Endothelial cell of umbilical vein (primary cell): ENCODE data around the gene TRIM22. TPM values are rescaled to one million over a fixed set of nuclear protein-coding genes. Genes with fewer than 3 reads are reported as not detected.
"Not testable (repeated sequence)": the region's sequence is repeated elsewhere in the genome, so short reads cannot be mapped to it uniquely, and the experiment has no call there.

Experiments used
- BruUV-seq: library from RNA; stranded (reverse); fragments of 400-500 nt; replicated peaks from 2 replicates; lab custom pipeline; 2021; lab: Mats Ljungman, UMichigan
- CTCF ChIA-PET: fragments of 300-600, 350-600 bp; sonication (Branson Sonifier 250); formaldehyde crosslinking; loops from one replicate; lab custom pipeline; 2021; ENCODE audit warnings: antibody characterized with exemption, inconsistent platforms; lab: Charles Lee
- POLR2A ChIA-PET: fragments of 300-600, 350-600 bp; sonication (Branson Sonifier 250); formaldehyde crosslinking; loops from one replicate; lab custom pipeline; 2021; ENCODE audit warnings: antibody characterized with exemption, inconsistent platforms; lab: Charles Lee
- DNase-seq: peaks from one replicate; pipeline ENCODE4 v3.0.0-alpha.2; 2011; ENCODE audit warnings: low read depth, low spot score
- FAIRE-seq: peaks from 2 replicates; lab custom pipeline; 2011; peaks lifted over from hg19 to GRCh38; lab: Jason Lieb, UNC
- H2AFZ ChIP-seq: 2 replicates; pipeline ENCODE4 v1.6.0; 2012; ENCODE audit warnings: low read depth, low read length, control low read depth, inconsistent platforms
- H3K27ac ChIP-seq: 2 replicates; pipeline ENCODE4 v1.5.1; 2011; ENCODE audit warnings: low read depth, mild to moderate bottlenecking, control low read depth, low read length, moderate library complexity; ENCODE audit not compliant: insufficient read depth
- H3K27me3 ChIP-seq, 2 experiments: 2 replicates each; pipeline versions ENCODE4 v1.6.0 to v1.6.1; 2011; ENCODE audit warnings: low read length in 2 of 2, mixed read lengths in 1 of 2; ENCODE audit not compliant: control insufficient read depth in 2 of 2, insufficient read depth in 2 of 2
- H3K36me3 ChIP-seq, 2 experiments: 2 replicates in 1 of 2; 3 replicates in 1 of 2; pipeline ENCODE4 v1.5.1; 2011; ENCODE audit warnings: low read length in 2 of 2, mild to moderate bottlenecking in 1 of 2, moderate library complexity in 1 of 2; ENCODE audit not compliant: control insufficient read depth in 2 of 2, insufficient read depth in 2 of 2; ENCODE audit errors: extremely low read depth in 1 of 2
- H3K4me1 ChIP-seq: 3 replicates; pipeline ENCODE4 v1.5.1; 2011; ENCODE audit warnings: mild to moderate bottlenecking, low read length; ENCODE audit not compliant: control insufficient read depth, insufficient read depth; ENCODE audit errors: extremely low read depth
- H3K4me2 ChIP-seq: 2 replicates; pipeline ENCODE4 v1.6.1; 2011; ENCODE audit warnings: low read length, control low read depth, mixed read lengths; ENCODE audit not compliant: insufficient read depth
- H3K4me3 ChIP-seq, 3 experiments: fragments of 200-600 bp in 1 of 3; sonication (generic), shearing (Covaris generic) in 1 of 3; replicated peaks in 1 of 3; 2 replicates each; pipeline ENCODE4 v1.5.1; 2011 to 2016; ENCODE audit warnings: control low read depth in 3 of 3, low read length in 3 of 3, mild to moderate bottlenecking in 2 of 3, inconsistent platforms in 1 of 3, low read depth in 1 of 3, moderate library complexity in 1 of 3; ENCODE audit not compliant: insufficient read depth in 1 of 3
- H3K79me2 ChIP-seq: 2 replicates; pipeline ENCODE4 v1.6.0; 2012; ENCODE audit warnings: low read length, inconsistent platforms; ENCODE audit not compliant: control insufficient read depth, insufficient read depth
- H3K9ac ChIP-seq: replicated peaks from 2 replicates; pipeline ENCODE3; 2011; ENCODE audit warnings: low read length, control low read depth; ENCODE audit not compliant: insufficient read depth; ENCODE audit errors: extremely low read depth
- H3K9me1 ChIP-seq: replicated peaks from 3 replicates; pipeline ENCODE4 v1.6.0; 2011; ENCODE audit warnings: mild to moderate bottlenecking, low read length; ENCODE audit not compliant: control insufficient read depth, insufficient read depth; ENCODE audit errors: extremely low read depth
- H3K9me3 ChIP-seq: replicated peaks from 2 replicates; pipeline ENCODE4 v1.5.1; 2012; ENCODE audit warnings: low read length, inconsistent platforms; ENCODE audit not compliant: control insufficient read depth, insufficient read depth
- H4K20me1 ChIP-seq: replicated peaks from 2 replicates; pipeline ENCODE3; 2011; ENCODE audit warnings: mild to moderate bottlenecking, low read length; ENCODE audit not compliant: control insufficient read depth, insufficient read depth; ENCODE audit errors: extremely low read depth
- dilution Hi-C: fragments of 300-500 bp; cut with MboI; formaldehyde crosslinking; loops from one replicate; pipeline ENCODE4 v1.15.0; 2019; ENCODE audit warnings: low sequenced_read_pairs; ENCODE audit not compliant: extremely low pct_ligation_motif_present
- intact Hi-C: fragments of 100-400 bp; cut with micrococcal nuclease; formaldehyde crosslinking; loops from one replicate; pipeline ENCODE4 v1.10.0; 2022
- polyA plus RNA-seq, 4 experiments: library from polyadenylated mRNA; depleted of rRNA in 3 of 4; stranded (reverse) in 3 of 4; unstranded in 1 of 4; fragments of >200 nt; gene quantifications; 2 replicates each; pipeline versions ENCODE4 v1.2.1 to v1.2.3, GENCODE V29; 2011 to 2012; ENCODE audit warnings: missing spikeins in 1 of 4
- total RNA-seq: library from RNA; stranded (reverse); gene quantifications from 2 replicates; pipeline ENCODE4 v1.2.3, GENCODE V29; 2021

TRIM22 gene
- total and polyA plus RNA-seq, 2 donors (not counting 3 experiments of a cell fraction or from before 2014, with no cell fraction given), result 73.5 to 110 TPM

- Histone ChIP-seq H3K36me3 (peaks cover 11 to 16% of the 10 kb centered on the region in 2 experiments), H3K79me2 (peaks cover 38% of the 10 kb centered on the region)
- H3K4me3 ChIP-seq, H3K9ac ChIP-seq, H3K9me1 ChIP-seq, H2AFZ ChIP-seq, H3K4me2 ChIP-seq, H3K27ac ChIP-seq, H4K20me1 ChIP-seq, DNase-seq, FAIRE-seq, intact Hi-C loops, H3K9me3 ChIP-seq, POLR2A ChIA-PET, BruUV-seq, dilution Hi-C loops, H3K4me1 ChIP-seq, H3K27me3 ChIP-seq: not testable (repeated sequence)
- CTCF ChIA-PET, result interaction anchor here (1.6 kb wide), 1 partner anchor 83 kb away, joined by 5 read pairs; no protein-coding TSS in a partner anchor
These were observed 6.6 kb upstream of the TRIM22 start for GRCh38 chr11:5682890-5683441.

GRCh38 chr11:5683620-5684019 lies 6.0 kb upstream of the TRIM22 start:
- H3K27me3 ChIP-seq, FAIRE-seq, H3K9ac ChIP-seq, H4K20me1 ChIP-seq, H3K4me1 ChIP-seq, H2AFZ ChIP-seq, DNase-seq, H3K27ac ChIP-seq, dilution Hi-C loops, BruUV-seq, H3K9me1 ChIP-seq, H3K9me3 ChIP-seq: not testable (repeated sequence)
- peaks cover 38% of the 10 kb centered on the region for H3K79me2 ChIP-seq
- CTCF ChIA-PET, result interaction anchor here (1.5 to 1.9 kb wide), 4 partner anchors 29 to 207 kb away, joined by 5 to 8 read pairs (median 6); no protein-coding TSS in a partner anchor
- POLR2A ChIA-PET, result interaction anchor here (1.0 to 2.3 kb wide), 2 partner anchors 13 to 63 kb away, joined by 3 to 6 read pairs; no protein-coding TSS in a partner anchor
- intact Hi-C loops, result loop anchor here (1.0 to 2.0 kb wide), 3 partner anchors 29 to 125 kb away; partner anchors contain the start of gene OR52N2
- H3K4me2 ChIP-seq, result peak overlapping the region; percentile 88
- H3K4me3 ChIP-seq, result peak overlapping the region in 2 of 3 experiments; percentile 38 to 94
- peaks cover 4 to 10% of the 10 kb centered on the region in 2 experiments for H3K36me3 ChIP-seq
